GM08714 (cell line): Measurements from ENCODE around the gene MICAL3.

Source experiments
- H3K4me3 ChIP-seq: fragments of 200-500 bp; sonication (Bioruptor generic); 2 replicates; pipeline ENCODE4 v1.5.1; 2014; ENCODE audit warnings: mild to moderate bottlenecking, low read length, inconsistent platforms
- ZNF274 ChIP-seq: IDR thresholded peaks from 2 replicates; pipeline ENCODE4 v1.6.1; 2012; ENCODE audit warnings: mild to moderate bottlenecking, low read depth, low read length

MICAL3 gene

GRCh38 chr22:17902960-17903359 is 121.4 kb downstream of the MICAL3 start:
- no peak for TF ChIP-seq ZNF274
- no peak overlapping the region for H3K4me3 ChIP-seq

- H3K4me3 ChIP-seq = no peak overlapping the region
- no peak for TF ChIP-seq ZNF274
Observed at GRCh38 chr22:17898375-17898774, 126.0 kb downstream of the MICAL3 start.

GRCh38 chr22:17897858-17898257 is 126.5 kb downstream of the MICAL3 start:
- TF ChIP-seq ZNF274 = no peak
- H3K4me3 ChIP-seq = no peak overlapping the region

- TF ChIP-seq ZNF274 = no peak
- no peak overlapping the region for H3K4me3 ChIP-seq
Observed at GRCh38 chr22:17897426-17897825, 126.9 kb downstream of the MICAL3 start.

- no peak for TF ChIP-seq ZNF274
- no peak overlapping the region for H3K4me3 ChIP-seq
Observed at GRCh38 chr22:17896586-17896985, 127.8 kb downstream of the MICAL3 start.

GRCh38 chr22:17893900-17894535 is 130.3 kb downstream of the MICAL3 start:
- no peak overlapping the region for H3K4me3 ChIP-seq
- TF ChIP-seq ZNF274 = no peak

GRCh38 chr22:17892376-17892775 is 132.0 kb downstream of the MICAL3 start:
- H3K4me3 ChIP-seq = no peak overlapping the region
- no peak for TF ChIP-seq ZNF274

GRCh38 chr22:17891481-17892167 is 132.7 kb downstream of the MICAL3 start:
- H3K4me3 ChIP-seq = no peak overlapping the region
- TF ChIP-seq ZNF274 = no peak

- TF ChIP-seq ZNF274 = no peak
Observed at GRCh38 chr22:17890892-17891291, 133.5 kb downstream of the MICAL3 start.

GRCh38 chr22:17890245-17890671 is 134.1 kb downstream of the MICAL3 start:
- no peak overlapping the region for H3K4me3 ChIP-seq
- TF ChIP-seq ZNF274 = no peak

More at GRCh38 chr22:17890892-17891291, 133.5 kb downstream of the MICAL3 start:
- H3K4me3 ChIP-seq = no peak overlapping the region

- no peak for TF ChIP-seq ZNF274
- no peak overlapping the region for H3K4me3 ChIP-seq
Observed at GRCh38 chr22:17888855-17889254, 135.5 kb downstream of the MICAL3 start.

GRCh38 chr22:17888439-17888838 is 135.9 kb downstream of the MICAL3 start:
- TF ChIP-seq ZNF274 = no peak
- H3K4me3 ChIP-seq = no peak overlapping the region

- H3K4me3 ChIP-seq = no peak overlapping the region
- no peak for TF ChIP-seq ZNF274
Observed at GRCh38 chr22:17884893-17885292, 139.5 kb downstream of the MICAL3 start.

- no peak for TF ChIP-seq ZNF274
- no peak overlapping the region for H3K4me3 ChIP-seq
Observed at GRCh38 chr22:17884084-17884483, 140.3 kb downstream of the MICAL3 start.

- no peak overlapping the region for H3K4me3 ChIP-seq
- no peak for TF ChIP-seq ZNF274
Observed at GRCh38 chr22:17883356-17883755, 141.0 kb downstream of the MICAL3 start.

GRCh38 chr22:17882727-17883126 is 141.6 kb downstream of the MICAL3 start:
- no peak for TF ChIP-seq ZNF274

GRCh38 chr22:17882162-17882561 is 142.2 kb downstream of the MICAL3 start:
- no peak for TF ChIP-seq ZNF274
- H3K4me3 ChIP-seq = no peak overlapping the region

More at GRCh38 chr22:17882727-17883126, 141.6 kb downstream of the MICAL3 start:
- H3K4me3 ChIP-seq = no peak overlapping the region
